Neuronal stem cell (in vitro differentiated cells): ENCODE results near the gene GALNT1.

Source experiments
- DNase-seq: peaks from one replicate; pipeline ENCODE4 v3.0.0-alpha.2; 2013; ENCODE audit warnings: low spot score
- H2AFZ ChIP-seq: one replicate; pipeline ENCODE4 v1.6.1; 2013; ENCODE audit warnings: mild to moderate bottlenecking, low read length, inconsistent platforms
- H2AK5ac ChIP-seq: 2 replicates; pipeline ENCODE4 v1.6.1; 2013; ENCODE audit warnings: low read depth, mild to moderate bottlenecking, inconsistent platforms, low read length, moderate library complexity, mixed read lengths
- H2BK120ac ChIP-seq: 2 replicates; pipeline ENCODE4 v1.6.1; 2013; ENCODE audit warnings: low read depth, mild to moderate bottlenecking, inconsistent platforms, low read length, moderate library complexity, mixed read lengths
- H2BK12ac ChIP-seq: one replicate; pipeline ENCODE4 v1.6.1; 2013; ENCODE audit warnings: low read length, inconsistent platforms
- H2BK15ac ChIP-seq: 2 replicates; pipeline ENCODE4 v1.6.1; 2013; ENCODE audit warnings: mild to moderate bottlenecking, low read length, inconsistent platforms, mixed read lengths
- H2BK5ac ChIP-seq: one replicate; pipeline ENCODE4 v1.6.1; 2013; ENCODE audit warnings: inconsistent platforms, mild to moderate bottlenecking, low read length, moderate library complexity
- H3K14ac ChIP-seq: one replicate; pipeline ENCODE4 v1.6.1; 2013; ENCODE audit warnings: low read length, inconsistent platforms
- H3K18ac ChIP-seq: 2 replicates; pipeline ENCODE4 v1.6.1; 2013; ENCODE audit warnings: low read length, inconsistent platforms
- H3K23ac ChIP-seq: 2 replicates; pipeline ENCODE4 v1.6.1; 2013; ENCODE audit warnings: low read depth, mild to moderate bottlenecking, mixed read lengths, low read length, inconsistent platforms; ENCODE audit not compliant: poor library complexity
- H3K27ac ChIP-seq: replicated peaks from 3 replicates; pipeline ENCODE4 v1.5.1; 2013; ENCODE audit warnings: low read length, inconsistent platforms
- H3K27me3 ChIP-seq, 3 experiments: 2 replicates each; pipeline ENCODE4 v1.6.1; 2013; ENCODE audit warnings: low read length in 3 of 3, mild to moderate bottlenecking in 2 of 3, inconsistent platforms in 1 of 3, low read depth in 1 of 3, mixed read lengths in 1 of 3, moderate library complexity in 1 of 3; ENCODE audit not compliant: control insufficient read depth in 3 of 3, insufficient read depth in 3 of 3
- H3K36me3 ChIP-seq, 2 donors: replicated peaks in 1 of 2; 2 replicates each; pipeline ENCODE4 v1.6.1; 2013; ENCODE audit warnings: low read length in 2 of 2; ENCODE audit not compliant: control insufficient read depth in 2 of 2, insufficient read depth in 2 of 2
- H3K4ac ChIP-seq: 2 replicates; pipeline ENCODE4 v1.6.1; 2013; ENCODE audit warnings: inconsistent platforms, mild to moderate bottlenecking, low read length, moderate library complexity
- H3K4me1 ChIP-seq, 2 donors: 1 replicate in 1 of 2; 2 replicates in 1 of 2; pipeline ENCODE4 v1.6.1; 2013; ENCODE audit warnings: low read length in 2 of 2, low read depth in 1 of 2; ENCODE audit not compliant: control insufficient read depth in 2 of 2, insufficient read depth in 1 of 2
- H3K4me2 ChIP-seq: one replicate; pipeline ENCODE4 v1.6.1; 2013; ENCODE audit warnings: mild to moderate bottlenecking, low read length, inconsistent platforms; ENCODE audit not compliant: insufficient read depth, poor library complexity, severe bottlenecking
- H3K4me3 ChIP-seq, 2 donors: 2 replicates each; pipeline ENCODE4 v1.5.1; 2013; ENCODE audit warnings: low read length in 2 of 2, mild to moderate bottlenecking in 2 of 2, inconsistent platforms in 1 of 2, moderate library complexity in 1 of 2
- H3K79me1 ChIP-seq: one replicate; pipeline ENCODE4 v1.6.1; 2013; ENCODE audit warnings: low read depth, mild to moderate bottlenecking, inconsistent platforms, low read length, moderate library complexity
- H3K9ac ChIP-seq: one replicate; pipeline ENCODE4 v1.6.1; 2013; ENCODE audit warnings: mild to moderate bottlenecking, low read depth, low read length, inconsistent platforms; ENCODE audit not compliant: poor library complexity
- H3K9me3 ChIP-seq, 2 donors: replicated peaks in 1 of 2; 2 replicates each; pipeline versions ENCODE3 to v1.6.1; 2013; ENCODE audit warnings: low read length in 2 of 2, mild to moderate bottlenecking in 2 of 2, inconsistent platforms in 1 of 2, low read depth in 1 of 2, mixed read lengths in 1 of 2, moderate library complexity in 1 of 2; ENCODE audit not compliant: control insufficient read depth in 2 of 2, insufficient read depth in 1 of 2
- H4K8ac ChIP-seq: one replicate; pipeline ENCODE4 v1.6.1; 2013; ENCODE audit warnings: low read depth, mild to moderate bottlenecking, inconsistent platforms, low read length, moderate library complexity
- H4K91ac ChIP-seq: one replicate; pipeline ENCODE4 v1.6.1; 2013; ENCODE audit warnings: low read length, low read depth, mild to moderate bottlenecking, inconsistent platforms; ENCODE audit not compliant: poor library complexity
- WGBS, 2 donors: extraction: QIAGEN DNeasy Blood & Tissue Kit; methylation state at CpG; one replicate each; pipeline ENCODE4 v1.1.7; 2013; ENCODE audit warnings: missing lambda C conversion rate in 2 of 2, mixed read lengths in 1 of 2; ENCODE audit not compliant: insufficient read length in 2 of 2, insufficient replicate concordance in 1 of 2; ENCODE audit errors: extremely low coverage in 2 of 2; 5-methylcytosine and 5-hydroxymethylcytosine counted together

Gene GALNT1

DNA sequence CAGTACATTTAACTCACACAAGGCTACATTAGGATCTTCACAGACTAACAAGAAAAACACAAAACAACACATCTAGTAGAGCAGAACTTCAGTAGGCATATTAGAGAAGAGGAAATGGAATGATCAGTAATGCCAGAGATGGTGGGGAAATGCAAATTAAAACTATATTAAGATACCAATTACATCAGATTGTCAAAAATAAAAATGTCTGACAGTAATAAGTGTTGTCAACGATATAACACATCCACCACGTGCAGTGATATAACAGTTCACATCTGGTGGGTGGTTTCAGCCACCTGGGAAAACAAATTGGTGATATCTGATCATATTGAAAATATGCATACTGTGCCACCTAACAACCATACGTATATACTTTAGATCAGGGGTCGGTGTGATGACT lies 59.9 kb downstream of the GALNT1 start:
- WGBS, 2 donors: no CpG with 5 or more reads among the region's 4 CpGs
- Histone ChIP-seq H3K14ac (no peak overlapping the region), H3K23ac (no peak overlapping the region), H2BK120ac (no peak overlapping the region), H3K4me2 (no peak overlapping the region), H3K9ac (no peak overlapping the region), H3K18ac (no peak overlapping the region), H3K27ac (no peak overlapping the region), H2AFZ (no peak overlapping the region), H2AK5ac (no peak overlapping the region), H3K9me3 (peaks cover 2 to 22% of the 10 kb centered on the region in 2 donors), H3K4me1 (no peaks in the 10 kb centered on the region), H2BK5ac (no peak overlapping the region), H3K4me3 (no peak overlapping the region), H2BK15ac (no peak overlapping the region), H4K8ac (no peak overlapping the region), H3K27me3 (no peaks in the 10 kb centered on the region), H3K36me3 (peaks cover 0 to 8% of the 10 kb centered on the region in 2 donors), H3K79me1 (peaks cover 5% of the 10 kb centered on the region), H3K4ac (no peak overlapping the region), H2BK12ac (no peak overlapping the region), H4K91ac (no peak overlapping the region)
- no peak for DNase-seq

DNA sequence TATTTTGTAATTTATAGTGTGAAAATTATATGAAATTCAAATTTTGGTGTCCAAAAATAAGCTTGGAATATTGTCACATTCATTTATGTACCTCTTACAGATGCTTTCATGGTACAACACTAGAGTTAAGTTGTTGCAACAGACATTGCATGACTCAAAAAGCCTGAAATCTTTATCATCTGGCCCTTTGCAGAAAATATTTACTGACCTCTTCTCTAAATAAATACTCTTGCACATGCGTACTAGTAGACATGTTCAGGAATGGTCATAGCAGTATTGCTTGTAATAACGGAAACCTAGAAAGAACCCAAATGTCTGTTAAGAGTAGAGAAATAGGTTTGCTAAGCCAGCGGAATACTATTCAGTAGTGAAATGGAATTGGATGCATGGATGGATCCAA lies 60.4 kb downstream of the GALNT1 start:
- no peak for DNase-seq
- Histone ChIP-seq H3K36me3 (peaks cover 0 to 8% of the 10 kb centered on the region in 2 donors), H3K9ac (no peak overlapping the region), H3K23ac (no peak overlapping the region), H3K9me3 (peaks cover 2 to 18% of the 10 kb centered on the region in 2 donors), H4K91ac (no peak overlapping the region), H3K27me3 (no peaks in the 10 kb centered on the region), H2BK15ac (no peak overlapping the region), H3K79me1 (peaks cover 5% of the 10 kb centered on the region), H3K4me2 (no peak overlapping the region), H3K14ac (no peak overlapping the region), H3K4me3 (no peak overlapping the region), H2AK5ac (no peak overlapping the region), H2BK120ac (no peak overlapping the region), H2BK5ac (no peak overlapping the region), H3K27ac (no peak overlapping the region), H2AFZ (no peak overlapping the region), H3K18ac (no peak overlapping the region), H4K8ac (no peak overlapping the region), H2BK12ac (no peak overlapping the region), H3K4ac (no peak overlapping the region), H3K4me1 (no peaks in the 10 kb centered on the region)
- no CpG with 5 or more reads among the region's 3 CpGs for WGBS, 2 donors

DNA sequence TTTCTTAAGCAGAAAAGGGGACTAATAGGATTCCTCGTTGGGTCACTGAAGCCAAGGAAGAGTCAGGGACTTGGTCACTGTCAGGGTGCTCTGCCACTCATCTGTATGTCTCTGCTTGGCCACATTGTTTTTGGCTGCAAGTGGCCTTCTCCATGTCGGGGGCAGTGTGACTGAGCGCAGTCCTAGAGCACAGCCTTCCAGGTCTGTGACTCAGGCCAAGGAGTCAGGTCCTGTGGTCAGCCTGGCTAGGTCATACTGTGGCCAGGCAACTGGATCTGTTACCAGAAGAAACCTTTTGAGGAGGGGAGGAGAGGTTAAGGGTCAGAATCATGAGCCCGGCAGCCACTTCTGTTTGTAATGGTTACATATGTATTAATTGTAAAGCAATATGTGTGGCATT lies 61.3 kb downstream of the GALNT1 start:
- Histone ChIP-seq H3K4me3 (no peak overlapping the region), H2AFZ (no peak overlapping the region), H4K8ac (no peak overlapping the region), H3K4me2 (no peak overlapping the region), H4K91ac (no peak overlapping the region), H2BK120ac (peak overlapping the region; percentile 72), H3K14ac (no peak overlapping the region), H2BK12ac (peak overlapping the region; percentile 10), H3K4ac (peak overlapping the region; percentile 53), H3K79me1 (peaks cover 5% of the 10 kb centered on the region), H3K4me1 (no peaks in the 10 kb centered on the region), H3K27me3 (no peaks in the 10 kb centered on the region), H2BK15ac (no peak overlapping the region), H3K18ac (no peak overlapping the region), H2BK5ac (peak overlapping the region; percentile 87), H2AK5ac (no peak overlapping the region), H3K9ac (no peak overlapping the region), H3K36me3 (peaks cover 0 to 8% of the 10 kb centered on the region in 2 donors), H3K27ac (no peak overlapping the region), H3K23ac (no peak overlapping the region), H3K9me3 (peaks cover 0 to 10% of the 10 kb centered on the region in 2 donors)
- WGBS, 2 donors: no CpG with 5 or more reads among the region's 4 CpGs
- no peak for DNase-seq

DNA sequence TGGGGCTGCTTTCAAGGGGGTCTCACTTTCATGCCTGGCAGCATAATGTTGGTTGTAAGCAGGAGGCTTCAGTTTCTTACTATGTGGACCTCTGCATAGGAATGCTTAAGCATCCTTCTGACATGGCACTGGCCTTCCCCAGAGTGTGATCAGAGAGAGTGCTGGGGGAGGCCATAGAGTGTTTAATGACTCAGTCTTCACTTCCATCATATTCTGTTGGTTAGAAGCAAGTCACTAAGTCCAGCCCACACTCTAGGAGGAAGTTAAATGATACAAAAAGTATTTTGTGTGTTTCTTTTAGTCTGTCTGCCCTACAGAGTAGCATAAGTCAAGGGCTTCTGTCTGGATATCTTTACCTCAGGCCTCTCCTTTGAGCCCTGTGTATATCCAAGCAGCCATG lies 64.9 kb downstream of the GALNT1 start:
- Histone ChIP-seq H3K4ac (no peak overlapping the region), H2BK12ac (no peak overlapping the region), H2AFZ (no peak overlapping the region), H3K4me2 (no peak overlapping the region), H3K4me1 (no peaks in the 10 kb centered on the region), H3K27me3 (no peaks in the 10 kb centered on the region), H3K23ac (no peak overlapping the region), H3K27ac (no peak overlapping the region), H4K91ac (no peak overlapping the region), H2BK15ac (no peak overlapping the region), H3K18ac (no peak overlapping the region), H3K14ac (no peak overlapping the region), H2BK5ac (no peak overlapping the region), H2BK120ac (no peak overlapping the region), H3K9me3 (peaks cover 3 to 15% of the 10 kb centered on the region in 2 donors), H3K9ac (no peak overlapping the region), H3K36me3 (peaks cover 1 to 5% of the 10 kb centered on the region in 2 donors), H3K4me3 (no peak overlapping the region), H4K8ac (no peak overlapping the region), H3K79me1 (peaks cover 5% of the 10 kb centered on the region), H2AK5ac (no peak overlapping the region)
- no peak for DNase-seq
